PC-3 (cell line): ENCODE results near the gene COL16A1. TPM values are rescaled to one million over a fixed set of nuclear protein-coding genes. Genes with fewer than 3 reads are reported as not detected.

Experiments
- ATAC-seq: fragments of 200-7000 bp; cut with Tn5 transposase; 2 replicates; pipeline ENCODE4 v1.9.1; 2020; ENCODE audit warnings: mild to moderate bottlenecking, moderate library complexity
- BruUV-seq: library from RNA; stranded (reverse); fragments of 400-500 nt; replicated peaks from 2 replicates; lab custom pipeline; 2021; lab: Mats Ljungman, UMichigan
- CTCF ChIA-PET: fragments of 300-600 bp; sonication (Branson Sonifier 250); formaldehyde crosslinking; loops from one replicate; lab custom pipeline; 2022; ENCODE audit warnings: antibody characterized with exemption; lab: Charles Lee
- POLR2A ChIA-PET: fragments of 300-600 bp; sonication (Branson Sonifier 250); formaldehyde crosslinking; loops from one replicate; lab custom pipeline; 2022; ENCODE audit warnings: antibody characterized with exemption; ENCODE audit not compliant: unreplicated experiment; lab: Charles Lee
- DNase-seq: peaks from one replicate; pipeline ENCODE4 v3.0.0-alpha.2; 2015
- H2AFZ ChIP-seq: fragments of 300-600 bp; sonication (generic); 2 replicates; pipeline ENCODE4 v1.6.0; 2016; ENCODE audit warnings: antibody characterized with exemption, low read length
- H3F3A ChIP-seq: fragments of 300-600 bp; sonication (generic); one replicate; pipeline ENCODE4 v1.6.0; 2017; ENCODE audit warnings: antibody characterized with exemption, low read length, control low read depth, mild to moderate bottlenecking; ENCODE audit not compliant: unreplicated experiment
- H3K27ac ChIP-seq: fragments of 300-600 bp; sonication (generic); 2 replicates; pipeline ENCODE4 v1.5.1; 2016; ENCODE audit warnings: mild to moderate bottlenecking, low read length
- H3K27me3 ChIP-seq: fragments of 300-600 bp; sonication (generic); 2 replicates; pipeline ENCODE4 v1.6.1; 2016; ENCODE audit warnings: low read length, mixed read lengths
- H3K36me3 ChIP-seq: fragments of 300-600 bp; sonication (generic); 2 replicates; pipeline ENCODE4 v1.6.1; 2016; ENCODE audit warnings: low read depth, mixed run types, low read length, mixed read lengths
- H3K4me1 ChIP-seq: fragments of 300-600 bp; sonication (generic); 2 replicates; pipeline ENCODE4 v1.5.1; 2016; ENCODE audit warnings: low read length; ENCODE audit not compliant: insufficient read depth
- H3K4me2 ChIP-seq: fragments of 300-600 bp; sonication (generic); 2 replicates; pipeline ENCODE4 v1.6.0; 2016; ENCODE audit warnings: low read length
- H3K4me3 ChIP-seq: fragments of 300-600 bp; sonication (generic); 2 replicates; pipeline ENCODE4 v1.5.1; 2016; ENCODE audit warnings: mild to moderate bottlenecking, low read length, mixed read lengths
- H3K79me2 ChIP-seq: fragments of 300-600 bp; sonication (generic); 2 replicates; pipeline ENCODE4 v1.6.1; 2017; ENCODE audit warnings: low read length, mixed read lengths
- H3K9ac ChIP-seq: fragments of 300-600 bp; sonication (generic); 2 replicates; pipeline ENCODE4 v1.6.0; 2016; ENCODE audit warnings: mild to moderate bottlenecking, low read length
- H3K9me2 ChIP-seq: fragments of 300-600 bp; sonication (generic); replicated peaks from 2 replicates; pipeline ENCODE4 v1.6.1; 2016; ENCODE audit warnings: mixed run types, low read length, mixed read lengths
- H3K9me3 ChIP-seq: fragments of 300-600 bp; sonication (generic); 2 replicates; pipeline ENCODE4 v1.6.1; 2016; ENCODE audit warnings: low read length, mixed read lengths
- H4K20me1 ChIP-seq: fragments of 300-600 bp; sonication (generic); 2 replicates; pipeline ENCODE4 v1.6.1; 2016; ENCODE audit warnings: low read length, mixed read lengths
- EZH2 ChIP-seq: fragments of 300-600 bp; sonication (generic); IDR thresholded peaks from one replicate; pipeline ENCODE4 v1.6.1; 2017; ENCODE audit warnings: antibody characterized with exemption, mild to moderate bottlenecking, low read length; ENCODE audit not compliant: unreplicated experiment
- EZH2phosphoT487 ChIP-seq: fragments of 300-600 bp; sonication (generic); IDR thresholded peaks from 2 replicates; pipeline ENCODE4 v1.6.1; 2018; ENCODE audit warnings: mild to moderate bottlenecking, antibody characterized with exemption, low read length, borderline replicate concordance
- intact Hi-C: fragments of 100-400 bp; cut with micrococcal nuclease; formaldehyde crosslinking; loops from 2 replicates; pipeline ENCODE4 v1.9.0; 2023
- total RNA-seq: library from RNA; depleted of rRNA; stranded (reverse); fragments of >200 nt; gene quantifications from 2 replicates; pipeline ENCODE4 v1.2.3, GENCODE V29; 2014
- TF ChIP-seq, protein P1 (sequence below): fragments of 300-600 bp; sonication (generic); conservative IDR thresholded peaks from 2 replicates; pipeline ENCODE4 v1.5.1; 2017; ENCODE audit warnings: antibody characterized with exemption, low read depth, mild to moderate bottlenecking, low read length

Gene COL16A1
- total RNA-seq, 1 experiment from 2014 or later, result 5.0 TPM

DNA sequence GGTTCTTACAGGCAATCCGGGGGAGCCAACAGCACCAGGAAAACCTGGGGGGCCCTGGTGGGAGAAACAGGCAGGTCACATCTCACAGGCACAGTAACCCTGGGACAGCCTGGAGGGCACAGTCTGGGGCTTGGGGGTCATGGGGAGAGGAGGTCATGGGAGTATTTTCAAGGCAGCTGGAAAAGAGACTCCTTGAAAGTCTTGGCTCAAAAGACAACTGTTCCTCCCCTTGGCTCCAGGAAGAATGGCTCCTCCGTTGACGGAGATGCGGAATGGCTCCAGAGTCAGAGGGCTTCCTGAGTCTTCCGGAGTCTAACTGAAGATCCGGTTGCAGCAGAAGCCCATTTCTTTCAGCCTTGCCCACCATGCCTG lies 33.2 kb downstream of the COL16A1 start:
- Histone ChIP-seq H3K36me3 (no peaks in the 10 kb centered on the region), H3K9me2 (no peaks in the 10 kb centered on the region), H3K27me3 (no peaks in the 10 kb centered on the region), H3K27ac (peak overlapping the region; percentile 43), H3K4me3 (peak overlapping the region; percentile 60), H3K79me2 (no peaks in the 10 kb centered on the region), H3K9me3 (no peaks in the 10 kb centered on the region), H3K4me1 (peaks cover 28% of the 10 kb centered on the region), H3K9ac (peak overlapping the region; percentile 24), H3K4me2 (peak overlapping the region; percentile 86), H2AFZ (peak overlapping the region; percentile 70), H4K20me1 (no peaks in the 10 kb centered on the region), H3F3A (no peaks in the 10 kb centered on the region)
- DNase-seq, result no peak
- BruUV-seq, result TSS peak; percentile 44
- no peak for ATAC-seq
- intact Hi-C loops, result loop anchor here (1.0 to 2.0 kb wide), 2 partner anchors 45 to 90 kb away; no protein-coding TSS in a partner anchor
- ChIA-PET CTCF (interaction anchor here (1.3 kb wide), 1 partner anchor 34 kb away, joined by 5 read pairs; no protein-coding TSS in a partner anchor), POLR2A (no interaction called here)
- TF ChIP-seq EZH2 (no peak), EZH2phosphoT487 (no peak)
- TF ChIP-seq, protein P1, sequence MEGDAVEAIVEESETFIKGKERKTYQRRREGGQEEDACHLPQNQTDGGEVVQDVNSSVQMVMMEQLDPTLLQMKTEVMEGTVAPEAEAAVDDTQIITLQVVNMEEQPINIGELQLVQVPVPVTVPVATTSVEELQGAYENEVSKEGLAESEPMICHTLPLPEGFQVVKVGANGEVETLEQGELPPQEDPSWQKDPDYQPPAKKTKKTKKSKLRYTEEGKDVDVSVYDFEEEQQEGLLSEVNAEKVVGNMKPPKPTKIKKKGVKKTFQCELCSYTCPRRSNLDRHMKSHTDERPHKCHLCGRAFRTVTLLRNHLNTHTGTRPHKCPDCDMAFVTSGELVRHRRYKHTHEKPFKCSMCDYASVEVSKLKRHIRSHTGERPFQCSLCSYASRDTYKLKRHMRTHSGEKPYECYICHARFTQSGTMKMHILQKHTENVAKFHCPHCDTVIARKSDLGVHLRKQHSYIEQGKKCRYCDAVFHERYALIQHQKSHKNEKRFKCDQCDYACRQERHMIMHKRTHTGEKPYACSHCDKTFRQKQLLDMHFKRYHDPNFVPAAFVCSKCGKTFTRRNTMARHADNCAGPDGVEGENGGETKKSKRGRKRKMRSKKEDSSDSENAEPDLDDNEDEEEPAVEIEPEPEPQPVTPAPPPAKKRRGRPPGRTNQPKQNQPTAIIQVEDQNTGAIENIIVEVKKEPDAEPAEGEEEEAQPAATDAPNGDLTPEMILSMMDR, result no peak

GRCh38 chr1:31669786-31670592 lies 33.8 kb downstream of the COL16A1 start:
- DNase-seq (peak; percentile 77), ATAC-seq (peak; percentile 70)
- H2AFZ ChIP-seq, result peak overlapping the region; percentile 70
- peak overlapping the region; percentile 43 for H3K27ac ChIP-seq
- peak overlapping the region; percentile 86 for H3K4me2 ChIP-seq
- no peaks in the 10 kb centered on the region for H3K27me3 ChIP-seq
- ChIA-PET CTCF (interaction anchor here (0.8 to 1.3 kb wide), 2 partner anchors 35 to 119 kb away, joined by 5 to 15 read pairs; no protein-coding TSS in a partner anchor), POLR2A (interaction anchor here (0.6 kb wide), 1 partner anchor 128 kb away, joined by 6 read pairs; no protein-coding TSS in a partner anchor)
- no peaks in the 10 kb centered on the region for H3K9me2 ChIP-seq
- intact Hi-C loops, result loop anchor here (1.0 to 2.0 kb wide), 2 partner anchors 45 to 91 kb away; no protein-coding TSS in a partner anchor
- H3K9ac ChIP-seq, result peak overlapping the region; percentile 24
- no peaks in the 10 kb centered on the region for H3K79me2 ChIP-seq
- H3F3A ChIP-seq, result no peaks in the 10 kb centered on the region
- no peaks in the 10 kb centered on the region for H4K20me1 ChIP-seq
- H3K4me1 ChIP-seq, result peaks cover 28% of the 10 kb centered on the region
- no TSS peak for BruUV-seq
- peak overlapping the region; percentile 60 for H3K4me3 ChIP-seq
- H3K9me3 ChIP-seq, result no peaks in the 10 kb centered on the region
- TF ChIP-seq EZH2phosphoT487, result no peak
- TF ChIP-seq, protein P1, result peak; percentile 60
- no peaks in the 10 kb centered on the region for H3K36me3 ChIP-seq
